Upper lobe of right lung (tissue), 1 donor: ENCODE data around the gene NAA50. TPM values are rescaled to one million over a fixed set of nuclear protein-coding genes. Genes with fewer than 3 reads are reported as not detected.

Experiments
- ATAC-seq: fragments of 200-7000 bp; cut with Tn5 transposase; one replicate; pipeline ENCODE4 v1.9.1; 2020; ENCODE audit warnings: mild to moderate bottlenecking, moderate library complexity
- DNase-seq: peaks from one replicate; pipeline ENCODE4 v3.0.0-alpha.2; 2020
- H3K27ac ChIP-seq: fragments of 200-600 bp; one replicate; pipeline ENCODE4 v1.8.0; 2022
- H3K27me3 ChIP-seq: fragments of 200-600 bp; one replicate; pipeline ENCODE4 v1.8.0; 2022; ENCODE audit warnings: mild to moderate bottlenecking
- H3K36me3 ChIP-seq: fragments of 200-600 bp; one replicate; pipeline ENCODE4 v1.8.0; 2022
- H3K4me1 ChIP-seq: fragments of 200-600 bp; one replicate; pipeline ENCODE4 v1.8.0; 2022
- H3K4me3 ChIP-seq: fragments of 200-600 bp; one replicate; pipeline ENCODE4 v1.8.0; 2022; ENCODE audit warnings: mild to moderate bottlenecking
- H3K9me3 ChIP-seq: fragments of 200-600 bp; one replicate; pipeline ENCODE4 v1.8.0; 2022
- intact Hi-C: fragments of 100-400 bp; cut with DNase I; formaldehyde crosslinking; loops from one replicate; pipeline ENCODE4 v1.11.0; 2022
- total RNA-seq: library from RNA; stranded (reverse); fragmentation: NEBNext Ultra II Directional; extraction: Animal tissue kit (Norgen Biotek cat#: 25700); gene quantifications from one replicate; pipeline ENCODE4 v1.2.1, GENCODE V29; 2021
- TF ChIP-seq, protein P1 (sequence below): fragments of 200-600 bp; IDR thresholded peaks from one replicate; pipeline ENCODE4 v1.8.0; 2022; ENCODE audit warnings: antibody characterized with exemption
- donor health status: DM: no; HTN: yes; CAD: no; lungs with severe emphysema.

The NAA50 gene
- total RNA-seq, 1 donor from 2014 or later = 90.0 TPM

DNA sequence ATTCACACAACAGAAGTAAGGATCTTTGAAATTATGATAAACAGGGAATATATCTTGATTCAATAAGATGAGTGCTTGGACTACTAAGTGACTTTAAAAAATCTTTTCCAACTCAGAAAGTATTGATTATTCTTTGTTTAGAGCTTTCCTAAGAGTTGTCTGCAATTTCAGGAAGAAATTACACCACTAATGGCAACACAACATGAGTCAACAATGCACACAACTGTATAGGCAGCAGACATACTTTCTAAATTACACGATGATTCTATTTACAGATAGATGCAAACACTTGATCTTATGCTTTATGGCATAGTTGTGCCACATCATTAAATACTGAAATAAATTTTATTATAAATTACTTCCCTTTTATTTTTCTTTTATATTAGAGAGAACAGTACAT is 4.4 kb downstream of the NAA50 start:
- Histone ChIP-seq H3K36me3 (no peaks in the 10 kb centered on the region), H3K27ac (no peak overlapping the region), H3K4me3 (no peak overlapping the region), H3K9me3 (no peaks in the 10 kb centered on the region), H3K4me1 (peaks cover 36% of the 10 kb centered on the region), H3K27me3 (no peaks in the 10 kb centered on the region)
- TF ChIP-seq, protein P1, sequence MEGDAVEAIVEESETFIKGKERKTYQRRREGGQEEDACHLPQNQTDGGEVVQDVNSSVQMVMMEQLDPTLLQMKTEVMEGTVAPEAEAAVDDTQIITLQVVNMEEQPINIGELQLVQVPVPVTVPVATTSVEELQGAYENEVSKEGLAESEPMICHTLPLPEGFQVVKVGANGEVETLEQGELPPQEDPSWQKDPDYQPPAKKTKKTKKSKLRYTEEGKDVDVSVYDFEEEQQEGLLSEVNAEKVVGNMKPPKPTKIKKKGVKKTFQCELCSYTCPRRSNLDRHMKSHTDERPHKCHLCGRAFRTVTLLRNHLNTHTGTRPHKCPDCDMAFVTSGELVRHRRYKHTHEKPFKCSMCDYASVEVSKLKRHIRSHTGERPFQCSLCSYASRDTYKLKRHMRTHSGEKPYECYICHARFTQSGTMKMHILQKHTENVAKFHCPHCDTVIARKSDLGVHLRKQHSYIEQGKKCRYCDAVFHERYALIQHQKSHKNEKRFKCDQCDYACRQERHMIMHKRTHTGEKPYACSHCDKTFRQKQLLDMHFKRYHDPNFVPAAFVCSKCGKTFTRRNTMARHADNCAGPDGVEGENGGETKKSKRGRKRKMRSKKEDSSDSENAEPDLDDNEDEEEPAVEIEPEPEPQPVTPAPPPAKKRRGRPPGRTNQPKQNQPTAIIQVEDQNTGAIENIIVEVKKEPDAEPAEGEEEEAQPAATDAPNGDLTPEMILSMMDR = no peak
- DNase-seq = no peak
- ATAC-seq = no peak
- intact Hi-C loops = no loop called here

DNA sequence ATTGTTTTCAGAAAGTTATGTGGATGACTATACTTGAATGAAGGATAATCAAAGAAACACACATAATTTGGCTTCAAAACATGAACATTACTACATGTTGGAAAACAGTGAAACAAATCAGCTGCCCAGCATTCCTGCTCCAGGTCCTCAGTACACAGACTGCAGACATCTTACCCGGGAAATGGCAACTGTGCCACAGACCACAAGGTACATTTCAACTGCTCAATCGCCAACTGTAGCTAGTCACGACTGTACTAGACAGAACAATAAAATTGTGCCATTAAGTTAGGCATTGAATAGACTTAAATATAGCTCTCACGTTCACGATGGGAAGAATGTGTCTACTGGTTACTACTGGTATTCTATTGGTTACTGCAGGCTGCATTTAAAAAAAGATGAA is 5.0 kb downstream of the NAA50 start:
- H3K27me3 ChIP-seq = no peaks in the 10 kb centered on the region
- intact Hi-C loops = no loop called here
- H3K9me3 ChIP-seq = no peaks in the 10 kb centered on the region
- no peaks in the 10 kb centered on the region for H3K36me3 ChIP-seq
- no peak for DNase-seq
- H3K27ac ChIP-seq = no peak overlapping the region
- peaks cover 36% of the 10 kb centered on the region for H3K4me1 ChIP-seq
- ATAC-seq = no peak
- TF ChIP-seq, protein P1 = no peak
- no peak overlapping the region for H3K4me3 ChIP-seq

DNA sequence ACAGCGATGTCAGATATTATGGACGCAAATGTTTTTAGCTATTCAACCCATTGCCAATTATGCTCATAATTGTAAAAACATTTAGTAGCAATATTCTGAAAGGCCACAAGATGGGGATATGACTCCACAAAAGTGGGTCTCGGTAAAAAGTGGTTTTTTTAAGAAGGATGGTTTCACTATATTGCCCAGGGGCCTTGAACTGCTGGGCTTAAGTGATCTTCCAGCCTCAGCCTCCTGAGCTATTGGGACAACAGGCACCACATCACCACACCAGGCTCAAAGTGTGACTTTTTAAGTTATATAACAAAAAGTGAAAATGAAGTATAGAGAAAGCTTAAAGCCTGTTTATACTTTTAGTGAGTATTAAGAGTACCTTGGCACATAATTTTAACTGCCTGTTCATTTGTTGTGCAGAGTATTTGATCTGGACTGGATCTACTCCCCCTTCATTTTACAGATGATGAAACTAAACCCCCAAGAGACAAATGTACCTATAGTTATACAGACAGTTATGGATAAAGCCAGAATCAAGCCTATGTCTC is 9.4 kb downstream of the NAA50 start:
- no peak overlapping the region for H3K4me3 ChIP-seq
- H3K27me3 ChIP-seq = no peaks in the 10 kb centered on the region
- ATAC-seq (peak; percentile 79), DNase-seq (no peak)
- H3K4me1 ChIP-seq = peaks cover 7% of the 10 kb centered on the region
- TF ChIP-seq, protein P1 = peak; percentile 69
- intact Hi-C loops = no loop called here
- H3K27ac ChIP-seq = no peak overlapping the region
- H3K36me3 ChIP-seq = no peaks in the 10 kb centered on the region
- no peaks in the 10 kb centered on the region for H3K9me3 ChIP-seq

DNA sequence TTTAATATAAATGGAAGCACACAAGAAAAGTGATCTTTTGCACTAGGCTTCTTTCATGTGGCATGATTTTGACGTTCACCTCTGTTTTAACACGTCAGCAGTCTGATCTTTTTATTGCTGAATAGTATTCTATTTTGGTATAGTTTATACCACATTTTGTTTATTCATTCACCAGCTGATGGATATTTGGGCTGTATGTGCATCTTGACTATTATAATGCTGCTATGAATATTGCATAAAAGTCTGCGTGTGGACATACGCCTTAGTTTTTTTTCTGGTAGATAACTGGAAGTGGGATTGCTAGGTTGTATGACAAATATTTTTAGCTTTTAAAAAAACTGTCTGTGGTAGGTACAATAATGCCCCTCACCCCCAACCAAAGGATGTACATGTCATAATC is 14.4 kb downstream of the NAA50 start:
- no peak overlapping the region for H3K27ac ChIP-seq
- intact Hi-C loops = no loop called here
- H3K9me3 ChIP-seq = no peaks in the 10 kb centered on the region
- H3K4me3 ChIP-seq = no peak overlapping the region
- DNase-seq (no peak), ATAC-seq (no peak)
- no peaks in the 10 kb centered on the region for H3K4me1 ChIP-seq
- H3K36me3 ChIP-seq = no peaks in the 10 kb centered on the region
- no peaks in the 10 kb centered on the region for H3K27me3 ChIP-seq
- TF ChIP-seq, protein P1 = no peak

DNA sequence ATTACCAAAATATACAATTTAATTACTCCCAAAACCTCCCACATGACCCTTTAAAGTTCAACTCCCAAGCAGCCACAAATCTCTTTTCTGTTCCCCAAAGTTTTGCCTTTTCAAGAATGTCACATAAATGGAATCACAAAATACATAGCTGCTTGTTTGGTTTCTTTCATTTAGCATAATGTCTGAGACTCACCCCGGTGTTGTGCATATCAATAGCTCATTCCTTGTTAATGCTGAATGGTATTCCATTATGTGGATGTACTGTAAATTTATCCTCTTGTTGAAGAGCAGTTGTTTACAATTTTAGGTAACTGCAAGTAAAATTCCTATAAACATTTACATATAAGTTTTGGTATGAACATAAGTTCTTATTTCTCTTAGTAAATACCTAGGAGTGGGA is 15.5 kb downstream of the NAA50 start:
- Histone ChIP-seq H3K4me1 (no peaks in the 10 kb centered on the region), H3K27me3 (no peaks in the 10 kb centered on the region), H3K4me3 (no peak overlapping the region), H3K9me3 (no peaks in the 10 kb centered on the region), H3K27ac (no peak overlapping the region), H3K36me3 (no peaks in the 10 kb centered on the region)
- TF ChIP-seq, protein P1 = no peak
- intact Hi-C loops = no loop called here
- no peak for DNase-seq
- no peak for ATAC-seq

DNA sequence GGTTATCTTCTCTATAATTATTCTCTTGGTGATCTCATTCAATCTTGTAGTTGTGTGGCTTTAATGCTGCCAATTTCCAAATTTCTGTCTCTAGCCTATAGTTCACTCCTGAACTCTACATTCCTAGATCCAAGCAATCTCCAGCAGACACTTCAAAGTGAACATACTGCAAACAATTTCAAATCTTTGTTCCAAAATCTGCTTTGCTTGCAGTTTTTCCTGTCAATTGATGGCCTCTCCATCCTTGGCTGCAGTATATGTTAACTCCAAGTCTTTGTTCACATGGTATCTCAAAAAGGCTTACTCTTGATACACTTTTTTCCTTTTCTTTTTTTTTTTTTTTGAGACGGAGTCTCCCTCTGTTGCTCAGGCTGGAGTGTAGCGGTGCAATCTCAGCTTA is 17.4 kb downstream of the NAA50 start:
- intact Hi-C loops = no loop called here
- no peaks in the 10 kb centered on the region for H3K4me1 ChIP-seq
- no peaks in the 10 kb centered on the region for H3K27me3 ChIP-seq
- H3K4me3 ChIP-seq = no peak overlapping the region
- DNase-seq (no peak), ATAC-seq (no peak)
- H3K27ac ChIP-seq = no peak overlapping the region
- no peaks in the 10 kb centered on the region for H3K36me3 ChIP-seq
- TF ChIP-seq, protein P1 = no peak
- H3K9me3 ChIP-seq = no peaks in the 10 kb centered on the region
